Measurements from ENCODE around the gene PLEKHN1.

DNA sequence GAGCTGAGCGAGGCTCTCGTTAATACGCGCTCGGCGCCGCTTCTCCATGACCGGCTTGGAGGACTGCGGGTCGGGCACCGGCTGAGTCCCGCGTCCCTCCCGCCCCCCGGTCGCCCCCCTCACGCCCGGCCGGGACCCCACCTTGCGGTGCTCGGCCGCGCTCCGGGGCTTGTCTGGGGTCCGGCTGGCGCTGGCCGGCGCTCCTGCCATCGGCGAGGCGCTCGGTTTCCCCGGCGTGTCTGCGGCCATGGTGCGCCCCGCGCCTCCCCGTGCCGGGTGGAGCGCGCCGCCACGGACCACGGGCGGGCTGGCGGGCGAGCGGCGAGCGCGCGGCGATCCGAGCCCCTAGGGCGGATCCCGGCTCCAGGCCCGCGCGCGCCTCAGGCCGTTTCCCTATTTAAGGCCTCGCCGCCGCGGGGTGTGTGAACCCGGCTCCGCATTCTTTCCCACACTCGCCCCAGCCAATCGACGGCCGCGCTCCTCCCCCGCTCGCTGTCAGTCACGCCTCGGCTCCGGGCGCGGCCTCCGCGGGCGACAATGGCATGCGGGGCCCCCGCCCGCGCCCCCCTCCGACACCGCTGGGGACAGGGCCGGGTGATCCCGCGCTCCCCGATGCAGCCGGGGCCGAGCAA is 33.6 kb downstream of the PLEKHN1 start, which contains the start of gene HES4:
- TF ChIP-seq, protein P1, sequence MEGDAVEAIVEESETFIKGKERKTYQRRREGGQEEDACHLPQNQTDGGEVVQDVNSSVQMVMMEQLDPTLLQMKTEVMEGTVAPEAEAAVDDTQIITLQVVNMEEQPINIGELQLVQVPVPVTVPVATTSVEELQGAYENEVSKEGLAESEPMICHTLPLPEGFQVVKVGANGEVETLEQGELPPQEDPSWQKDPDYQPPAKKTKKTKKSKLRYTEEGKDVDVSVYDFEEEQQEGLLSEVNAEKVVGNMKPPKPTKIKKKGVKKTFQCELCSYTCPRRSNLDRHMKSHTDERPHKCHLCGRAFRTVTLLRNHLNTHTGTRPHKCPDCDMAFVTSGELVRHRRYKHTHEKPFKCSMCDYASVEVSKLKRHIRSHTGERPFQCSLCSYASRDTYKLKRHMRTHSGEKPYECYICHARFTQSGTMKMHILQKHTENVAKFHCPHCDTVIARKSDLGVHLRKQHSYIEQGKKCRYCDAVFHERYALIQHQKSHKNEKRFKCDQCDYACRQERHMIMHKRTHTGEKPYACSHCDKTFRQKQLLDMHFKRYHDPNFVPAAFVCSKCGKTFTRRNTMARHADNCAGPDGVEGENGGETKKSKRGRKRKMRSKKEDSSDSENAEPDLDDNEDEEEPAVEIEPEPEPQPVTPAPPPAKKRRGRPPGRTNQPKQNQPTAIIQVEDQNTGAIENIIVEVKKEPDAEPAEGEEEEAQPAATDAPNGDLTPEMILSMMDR (IDR thresholded peaks at IDR 0.05; ENCODE audit: poor library complexity) = no peak
- no peak for TF ChIP-seq EZH2 (IDR thresholded peaks at IDR 0.05; ENCODE audit: borderline replicate concordance)
- no peak for TF ChIP-seq EZH2phosphoT487 (IDR thresholded peaks at IDR 0.05; ENCODE audit: low read depth, severe bottlenecking, unreplicated experiment)

Measured in hepatocyte (in vitro differentiated cells).